B cell (primary cell): Measurements from ENCODE around the gene ZFP57.

ENCODE experiments used
- CTCF ChIP-seq: fragments of 200-600 bp; IDR thresholded peaks from one replicate; pipeline ENCODE4 v1.8.0; 2022; ENCODE audit warnings: antibody characterized with exemption, mild to moderate bottlenecking
- EZH2 ChIP-seq: IDR thresholded peaks from 2 replicates; pipeline ENCODE4 v1.6.1; 2012; ENCODE audit warnings: borderline replicate concordance, low read depth, mild to moderate bottlenecking, moderate library complexity, low read length; ENCODE audit not compliant: insufficient read depth, poor library complexity, severe bottlenecking

- TF ChIP-seq CTCF (peak; percentile 45), EZH2 (no peak)
These were observed 21.7 kb upstream of the ZFP57 start for GRCh38 chr6:29702519-29703103.
